Lower lobe of right lung (tissue), 2 donors: ENCODE data around the gene PPL. TPM values are rescaled to one million over a fixed set of nuclear protein-coding genes. Genes with fewer than 3 reads are reported as not detected.

Experiments used
- ATAC-seq, 2 donors: fragments of 200-7000 bp; cut with Tn5 transposase; one replicate each; pipeline ENCODE4 v1.9.1; 2020 to 2022; ENCODE audit warnings: mild to moderate bottlenecking in 2 of 2, moderate library complexity in 2 of 2
- DNase-seq: peaks from one replicate; pipeline ENCODE4 v3.0.0-alpha.2; 2020
- H3K27ac ChIP-seq: fragments of 200-600 bp; one replicate; pipeline ENCODE4 v1.8.0; 2022
- H3K27me3 ChIP-seq: fragments of 200-600 bp; one replicate; pipeline ENCODE4 v1.8.0; 2022; ENCODE audit warnings: low read depth
- H3K36me3 ChIP-seq: fragments of 200-600 bp; one replicate; pipeline ENCODE4 v1.8.0; 2022; ENCODE audit warnings: mild to moderate bottlenecking
- H3K4me1 ChIP-seq: fragments of 200-600 bp; one replicate; pipeline ENCODE4 v1.8.0; 2022
- H3K4me3 ChIP-seq: fragments of 200-600 bp; one replicate; pipeline ENCODE4 v1.8.0; 2022; ENCODE audit warnings: mild to moderate bottlenecking
- H3K9me3 ChIP-seq: fragments of 200-600 bp; one replicate; pipeline ENCODE4 v1.8.0; 2022
- CTCF ChIP-seq: fragments of 200-600 bp; IDR thresholded peaks from one replicate; pipeline ENCODE4 v1.8.0; 2022; ENCODE audit warnings: antibody characterized with exemption, mild to moderate bottlenecking
- intact Hi-C: fragments of 100-400 bp; cut with DNase I; formaldehyde crosslinking; loops from one replicate; pipeline ENCODE4 v1.11.0; 2022
- total RNA-seq: library from RNA; stranded (reverse); fragmentation: NEBNext Ultra II Directional; extraction: Animal tissue kit (Norgen Biotek cat#: 25700); gene quantifications from one replicate; pipeline ENCODE4 v1.2.1, GENCODE V29; 2021
- donor health status: DM: no; HTN: yes; CAD: no; lungs with severe emphysema.

The PPL gene
- total RNA-seq, 1 donor from 2014 or later = 60.5 TPM

- peak; percentile 25 to 52 for ATAC-seq
Measured at GRCh38 chr16:4847774-4848587, 89.0 kb downstream of the PPL start.

GRCh38 chr16:4846901-4847773 is 89.8 kb downstream of the PPL start, which contains the start of the genes GLYR1 and UBN1:
TSS of gene GLYR1 (minus strand) at chr16:4847288. CDS start at chr16:4847265, 23 bp downstream.
TSS of gene UBN1 (plus strand) at chr16:4847481. CDS start at chr16:4852918, 5,437 bp downstream.
- no peak for TF ChIP-seq CTCF
- H3K27ac ChIP-seq = peak within 1 kb of the TSS; percentile 97
- H3K4me3 ChIP-seq = peak within 1 kb of the TSS; percentile 92
- intact Hi-C loops = no loop called here
- H3K4me1 ChIP-seq = peaks cover 56% of the 10 kb centered on the region
- no peaks in the 10 kb centered on the region for H3K27me3 ChIP-seq
- H3K9me3 ChIP-seq = no peaks in the 10 kb centered on the region
- H3K36me3 ChIP-seq = peaks cover 30% of the 10 kb centered on the region
- ATAC-seq (peak; percentile 97 to 98), DNase-seq (peak; percentile 100)

More at GRCh38 chr16:4847774-4848587, 89.0 kb downstream of the PPL start:
- H3K36me3 ChIP-seq = peaks cover 24% of the 10 kb centered on the region
- H3K9me3 ChIP-seq = no peaks in the 10 kb centered on the region
- peak overlapping the region; percentile 92 for H3K4me3 ChIP-seq
- DNase-seq = peak; percentile 67
- peak; percentile 8 for TF ChIP-seq CTCF
- no peaks in the 10 kb centered on the region for H3K27me3 ChIP-seq
- intact Hi-C loops = no loop called here
- peaks cover 64% of the 10 kb centered on the region for H3K4me1 ChIP-seq
- peak overlapping the region; percentile 97 for H3K27ac ChIP-seq

DNA sequence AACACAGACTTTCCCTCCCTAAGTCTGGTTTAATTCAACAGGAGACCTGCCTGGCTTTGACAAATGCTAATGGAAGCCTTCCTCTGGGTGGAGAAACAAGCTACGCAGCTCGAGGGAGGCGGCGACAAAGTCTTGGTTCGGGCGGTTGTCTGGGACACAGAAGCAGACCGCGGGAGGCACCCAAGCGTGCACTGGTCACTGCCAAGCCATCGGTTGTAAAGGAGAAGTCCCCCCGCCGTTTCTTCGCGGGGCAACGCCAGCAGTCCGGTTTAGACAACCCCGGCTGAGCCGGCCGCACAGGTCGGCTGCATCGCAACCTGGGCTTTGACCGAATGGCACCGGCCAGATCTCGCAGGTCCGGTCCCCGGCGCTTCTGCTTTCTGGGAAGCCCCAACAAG is 90.4 kb downstream of the PPL start:
- H3K4me3 ChIP-seq = peak overlapping the region; percentile 92
- intact Hi-C loops = no loop called here
- DNase-seq (peak; percentile 73), ATAC-seq (peak; percentile 50 to 64)
- peak overlapping the region; percentile 97 for H3K27ac ChIP-seq
- TF ChIP-seq CTCF = no peak
- no peaks in the 10 kb centered on the region for H3K9me3 ChIP-seq
- H3K27me3 ChIP-seq = no peaks in the 10 kb centered on the region
- peaks cover 49% of the 10 kb centered on the region for H3K4me1 ChIP-seq
- peaks cover 37% of the 10 kb centered on the region for H3K36me3 ChIP-seq

DNA sequence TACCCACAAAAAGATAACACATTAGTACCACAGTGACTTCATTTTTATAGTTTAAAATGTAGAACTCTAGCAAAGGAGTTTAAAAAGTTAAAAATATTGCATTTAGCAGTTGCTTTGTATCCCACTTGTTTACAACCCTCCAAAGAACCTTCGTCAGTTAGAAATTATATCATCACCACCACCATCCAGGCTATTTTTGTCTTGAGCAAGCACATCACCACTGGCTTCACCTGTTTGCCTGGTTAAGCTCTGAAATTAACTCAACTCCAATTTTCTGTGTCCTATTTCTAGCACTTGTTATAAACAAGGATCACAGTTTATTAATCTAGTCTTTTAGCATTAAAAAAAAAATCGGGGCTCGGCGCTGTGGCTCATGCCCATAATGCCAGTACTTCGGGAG is 96.0 kb downstream of the PPL start:
- no peak for TF ChIP-seq CTCF
- H3K4me3 ChIP-seq = no peak overlapping the region
- intact Hi-C loops = no loop called here
- H3K36me3 ChIP-seq = peaks cover 92% of the 10 kb centered on the region
- no peak overlapping the region for H3K27ac ChIP-seq
- DNase-seq (no peak), ATAC-seq (no peak)
- H3K27me3 ChIP-seq = no peaks in the 10 kb centered on the region
- H3K4me1 ChIP-seq = peaks cover 13% of the 10 kb centered on the region
- no peaks in the 10 kb centered on the region for H3K9me3 ChIP-seq

DNA sequence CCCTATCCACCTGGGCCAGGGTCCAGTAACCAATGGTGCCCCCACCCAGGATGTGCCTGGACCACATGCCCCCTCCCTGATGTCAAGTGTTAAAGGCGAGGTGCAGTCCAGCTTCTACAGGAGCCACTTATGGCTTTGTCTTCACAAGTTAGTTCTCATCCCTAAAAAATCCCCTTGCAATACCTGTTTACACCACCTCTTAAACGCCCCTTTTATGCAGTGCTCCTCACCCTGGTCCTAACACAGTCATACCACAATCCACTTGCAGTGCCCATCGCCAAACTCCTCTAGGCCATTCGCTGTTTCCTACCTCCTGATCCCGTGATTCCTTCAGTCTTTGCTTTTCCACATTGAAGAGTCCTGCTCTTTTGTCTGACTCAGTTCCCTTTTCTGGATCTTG is 97.0 kb downstream of the PPL start:
- intact Hi-C loops = no loop called here
- DNase-seq = no peak
- H3K4me1 ChIP-seq = peaks cover 2% of the 10 kb centered on the region
- ATAC-seq = no peak
- no peak overlapping the region for H3K27ac ChIP-seq
- H3K4me3 ChIP-seq = no peak overlapping the region
- H3K9me3 ChIP-seq = no peaks in the 10 kb centered on the region
- peaks cover 100% of the 10 kb centered on the region for H3K36me3 ChIP-seq
- H3K27me3 ChIP-seq = no peaks in the 10 kb centered on the region
- TF ChIP-seq CTCF = no peak
